GM12891 (cell line): Measurements from ENCODE around the gene ARHGAP5.

ENCODE experiments used
- PAX5 ChIP-seq: IDR thresholded peaks from 2 replicates; pipeline ENCODE4 v1.6.1; 2011; ENCODE audit warnings: low read length, moderate library complexity, mild to moderate bottlenecking; ENCODE audit not compliant: insufficient read depth, severe bottlenecking
- POLR2A ChIP-seq: IDR thresholded peaks from 2 replicates; pipeline ENCODE4 v1.6.1; 2011; ENCODE audit warnings: low read depth, low read length, control low read depth
- POLR2AphosphoS5 ChIP-seq: IDR thresholded peaks from 2 replicates; pipeline ENCODE4 v1.6.1; 2011; ENCODE audit warnings: low read depth, low read length, control low read depth
- SPI1 ChIP-seq: IDR thresholded peaks from 2 replicates; pipeline ENCODE4 v1.6.1; 2011; ENCODE audit warnings: low read depth, low read length, control low read depth
- TAF1 ChIP-seq: IDR thresholded peaks from 2 replicates; pipeline ENCODE4 v1.6.1; 2011; ENCODE audit warnings: low read depth, low read length, control low read depth

- no peak for TF ChIP-seq POLR2A
- TF ChIP-seq POLR2AphosphoS5 = no peak
- TF ChIP-seq SPI1 = no peak
- TF ChIP-seq TAF1 = no peak
- TF ChIP-seq PAX5 = no peak
Observed at GRCh38 chr14:32083315-32083624, 6.2 kb downstream of the ARHGAP5 start.
